Raji (cell line): ENCODE measurements around the gene IRF1.

Experiments used
- POLR2A ChIP-seq: IDR thresholded peaks from 2 replicates; pipeline ENCODE4 v1.6.1; 2011; ENCODE audit warnings: low read depth, low read length, control low read depth; ENCODE audit not compliant: insufficient read depth

The IRF1 gene, protein sequence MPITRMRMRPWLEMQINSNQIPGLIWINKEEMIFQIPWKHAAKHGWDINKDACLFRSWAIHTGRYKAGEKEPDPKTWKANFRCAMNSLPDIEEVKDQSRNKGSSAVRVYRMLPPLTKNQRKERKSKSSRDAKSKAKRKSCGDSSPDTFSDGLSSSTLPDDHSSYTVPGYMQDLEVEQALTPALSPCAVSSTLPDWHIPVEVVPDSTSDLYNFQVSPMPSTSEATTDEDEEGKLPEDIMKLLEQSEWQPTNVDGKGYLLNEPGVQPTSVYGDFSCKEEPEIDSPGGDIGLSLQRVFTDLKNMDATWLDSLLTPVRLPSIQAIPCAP

DNA sequence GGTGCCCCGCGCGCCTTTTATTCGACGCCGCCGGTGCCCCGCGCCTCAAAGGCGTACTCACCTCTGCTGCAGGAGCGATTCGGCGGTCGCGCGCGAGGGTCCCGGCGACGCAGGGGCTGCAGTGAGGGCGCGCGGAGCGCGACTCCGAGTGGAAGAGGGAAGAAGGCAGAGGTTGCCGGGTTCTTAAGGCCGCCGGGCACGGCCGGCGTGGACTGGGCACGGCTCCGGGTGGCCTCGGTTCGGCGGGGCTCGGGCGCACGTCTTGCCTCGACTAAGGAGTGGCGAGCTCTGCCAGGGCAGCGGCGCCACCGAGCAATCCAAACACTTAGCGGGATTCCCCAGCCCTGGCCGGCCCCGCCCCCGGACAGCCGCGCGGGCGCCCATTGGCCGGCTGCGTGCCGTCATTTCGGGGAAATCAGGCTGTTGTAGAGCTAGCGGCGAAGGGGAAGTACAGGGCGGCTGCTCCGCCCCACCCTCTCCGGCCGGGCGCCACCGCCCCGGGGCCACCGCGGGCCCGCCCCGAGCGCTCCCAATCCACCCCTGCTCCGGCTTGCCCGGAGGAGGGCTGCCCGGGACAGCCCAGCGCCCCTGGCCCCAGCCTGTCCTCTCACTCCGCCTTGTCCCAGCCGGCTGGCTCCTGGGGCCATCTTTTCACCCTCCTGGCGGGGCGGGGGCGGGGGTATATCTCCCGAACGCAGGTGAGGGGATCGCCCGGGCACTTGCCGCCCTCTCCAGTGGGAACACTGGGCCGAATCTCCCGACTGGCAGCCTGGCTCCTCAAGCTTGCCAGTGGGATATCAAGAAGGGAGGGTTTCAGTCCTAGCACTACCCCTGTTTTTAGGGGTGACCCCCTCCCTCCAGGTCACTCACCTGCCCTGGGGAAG, at the start of gene IRF1:
TSS of gene IRF1 (minus strand) at position 290 of the 884 bp plus-strand sequence. CDS start 1,295 bp downstream, outside the sequence.
- peak; percentile 97 for TF ChIP-seq POLR2A

DNA sequence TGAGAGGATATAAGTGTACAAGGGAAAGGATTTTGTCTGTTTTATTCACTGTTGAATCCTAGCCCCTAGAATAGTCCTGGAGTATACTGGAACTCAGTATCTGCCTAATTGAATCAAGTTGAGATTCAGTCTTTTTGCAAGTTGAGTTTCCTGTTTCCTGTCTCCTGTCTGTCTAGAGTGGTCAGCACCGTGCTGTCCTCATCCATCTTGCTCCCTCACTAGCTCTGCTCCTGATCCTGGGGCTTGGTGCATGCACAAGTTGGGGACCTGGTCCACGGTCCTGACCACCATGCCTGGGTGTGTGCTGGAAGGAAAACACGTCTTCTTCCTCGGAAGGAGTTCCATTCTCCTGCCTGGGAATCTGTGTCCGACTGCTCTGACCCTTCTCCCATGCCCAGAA, 49.6 kb upstream of the IRF1 start:
- TF ChIP-seq POLR2A = no peak

DNA sequence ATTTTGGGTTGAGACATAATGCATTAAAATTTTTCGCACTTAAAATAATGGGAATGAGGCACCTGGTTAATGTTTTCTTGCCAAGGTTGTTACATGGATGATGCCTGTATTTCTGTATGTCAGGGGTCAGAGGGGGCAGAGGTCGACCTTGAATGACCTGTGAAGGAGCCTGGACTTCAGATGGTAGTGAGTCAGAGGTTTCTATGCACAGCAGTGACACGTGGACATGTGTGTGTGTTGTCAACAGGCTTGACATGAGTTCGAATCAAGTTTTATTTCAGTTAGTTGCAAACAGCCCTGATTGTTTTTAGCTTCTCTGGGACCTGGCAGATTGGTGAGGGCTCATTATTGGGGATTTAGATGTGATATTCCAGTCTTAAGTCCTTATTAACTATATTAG, 49.1 kb upstream of the IRF1 start:
- no peak for TF ChIP-seq POLR2A

DNA sequence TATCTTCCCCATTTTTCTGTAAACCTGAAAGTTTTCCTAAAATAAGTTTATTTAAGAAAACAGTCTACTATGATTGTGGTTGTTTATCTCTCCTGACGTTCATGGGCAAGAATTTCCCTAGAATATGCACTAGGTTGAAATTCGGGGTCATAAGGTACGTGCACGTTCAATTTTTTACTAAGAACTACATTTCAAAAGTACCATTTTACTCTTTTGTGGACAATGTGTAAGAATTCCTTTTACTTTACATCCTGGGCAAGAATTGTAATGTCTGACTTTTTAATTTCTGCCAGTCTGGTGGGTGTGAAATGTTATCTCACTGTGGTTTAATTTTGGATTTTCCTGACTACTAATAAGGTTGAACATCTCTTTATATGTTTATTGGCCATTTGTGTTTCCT, 40.4 kb upstream of the IRF1 start:
- no peak for TF ChIP-seq POLR2A

DNA sequence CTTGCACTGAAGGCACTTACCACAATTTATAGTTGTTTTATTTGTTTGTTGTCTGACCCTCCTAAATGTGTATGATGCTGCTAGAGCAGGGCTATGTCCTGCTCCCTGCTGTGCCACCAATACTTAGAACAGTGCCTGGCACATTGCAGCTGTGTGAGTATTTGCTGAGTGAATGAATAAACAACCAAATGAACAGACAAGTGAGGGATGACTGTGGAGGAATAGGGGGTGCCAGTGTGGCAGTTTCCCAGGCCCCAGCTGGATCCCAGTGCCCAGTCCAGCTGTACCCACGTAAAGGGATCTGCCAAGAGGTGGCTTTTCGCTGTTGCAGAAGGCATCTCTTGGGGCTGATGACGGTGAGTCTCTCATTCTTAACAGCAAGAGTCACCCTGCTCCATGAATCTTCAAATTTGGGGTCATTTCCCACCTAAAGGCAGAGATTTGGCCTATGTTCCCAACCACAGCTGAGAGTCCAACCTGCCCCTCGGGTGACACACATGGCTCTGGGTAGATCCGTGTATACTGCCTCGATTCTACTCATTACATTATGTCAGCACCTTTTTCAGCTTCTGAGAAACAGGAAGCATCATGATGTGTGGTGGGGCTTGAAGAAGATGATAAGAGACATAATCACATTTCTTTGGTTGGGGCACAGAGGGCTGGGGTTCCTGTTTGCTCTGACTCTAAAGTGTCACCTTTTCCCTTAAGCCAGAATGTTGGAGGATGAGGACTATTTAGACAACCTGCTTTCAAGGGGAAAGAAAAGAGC, 38.5 kb upstream of the IRF1 start:
- TF ChIP-seq POLR2A = no peak

DNA sequence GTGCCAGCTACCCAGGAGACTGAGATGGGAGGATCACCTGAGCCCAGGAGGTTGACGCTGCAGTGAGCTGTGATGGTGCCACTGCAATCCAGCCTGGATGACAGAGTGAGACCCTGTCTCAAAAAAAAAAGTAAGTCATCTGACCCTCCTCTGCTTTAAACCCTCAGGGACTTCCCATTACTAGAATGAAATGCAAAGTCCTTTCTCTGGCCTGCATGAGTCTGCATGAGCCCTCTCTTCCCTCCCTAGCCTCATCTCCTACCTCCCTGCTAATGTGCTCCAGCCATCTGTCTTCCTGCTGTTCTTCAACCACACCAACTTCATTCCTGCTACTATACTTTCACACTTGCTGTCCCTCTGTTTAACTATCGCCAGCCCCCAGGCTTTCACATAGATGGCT, 37.4 kb upstream of the IRF1 start:
- TF ChIP-seq POLR2A = no peak

DNA sequence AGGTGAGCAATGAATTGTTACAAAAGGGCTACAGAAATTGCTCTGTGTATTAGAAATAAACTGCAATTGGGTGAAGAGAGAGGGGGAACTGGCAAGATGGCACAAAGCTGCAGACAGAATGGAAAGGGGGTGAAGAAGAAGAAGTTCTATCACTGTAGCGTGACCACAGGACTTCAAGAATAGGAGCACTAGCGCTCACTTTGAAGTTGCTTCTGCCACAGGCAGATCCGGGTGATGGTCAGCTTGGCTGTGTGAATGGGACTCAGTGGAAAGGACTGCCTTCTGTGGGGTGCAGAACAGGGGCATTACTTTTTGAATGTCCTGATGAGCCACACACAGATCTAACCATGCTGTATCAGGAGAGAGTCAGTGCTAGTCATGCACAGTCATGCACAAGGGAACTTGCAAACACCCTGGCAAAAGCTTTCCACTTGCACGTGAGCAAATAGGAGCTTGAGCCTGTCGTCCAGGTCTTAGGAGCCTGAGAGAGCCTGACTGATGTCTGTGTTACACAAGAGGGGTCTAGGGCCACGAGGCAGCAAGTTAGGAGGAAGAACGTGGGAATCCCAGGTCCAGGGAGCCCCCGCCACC, 36.5 kb upstream of the IRF1 start:
- no peak for TF ChIP-seq POLR2A

DNA sequence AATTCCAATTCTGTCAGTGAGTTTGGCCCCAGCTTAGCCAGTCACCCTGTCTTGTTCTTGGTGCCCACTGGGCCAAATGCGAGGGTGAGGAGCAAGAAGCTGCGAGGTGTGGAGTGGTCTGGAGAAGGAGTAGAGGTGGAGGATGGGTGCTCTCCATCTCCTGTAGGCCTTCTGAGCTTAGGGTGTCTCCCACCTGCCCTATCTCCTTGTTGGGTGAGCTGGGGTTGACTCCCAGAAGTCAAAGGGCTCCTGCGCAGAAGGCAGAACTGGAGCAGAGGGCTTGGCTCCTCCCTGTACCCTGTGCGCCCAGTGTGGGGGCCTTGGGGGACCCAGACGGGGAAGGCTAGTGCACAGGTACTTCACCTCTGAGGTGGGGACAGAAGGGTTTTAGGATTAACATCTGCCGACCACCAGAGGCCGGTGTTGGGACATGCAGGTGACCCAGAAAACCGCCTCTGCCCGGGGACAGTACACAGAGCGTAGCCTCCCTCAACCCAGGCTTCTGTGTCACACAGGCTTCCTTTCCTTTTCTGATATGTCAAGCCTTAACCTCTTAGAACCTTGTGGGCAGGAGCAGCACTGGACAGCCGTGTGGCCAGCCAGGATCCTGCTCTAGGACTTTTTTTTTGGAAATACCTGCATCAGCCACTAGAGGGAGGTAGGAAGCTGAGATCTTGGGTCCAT, 35.9 kb upstream of the IRF1 start:
- no peak for TF ChIP-seq POLR2A

DNA sequence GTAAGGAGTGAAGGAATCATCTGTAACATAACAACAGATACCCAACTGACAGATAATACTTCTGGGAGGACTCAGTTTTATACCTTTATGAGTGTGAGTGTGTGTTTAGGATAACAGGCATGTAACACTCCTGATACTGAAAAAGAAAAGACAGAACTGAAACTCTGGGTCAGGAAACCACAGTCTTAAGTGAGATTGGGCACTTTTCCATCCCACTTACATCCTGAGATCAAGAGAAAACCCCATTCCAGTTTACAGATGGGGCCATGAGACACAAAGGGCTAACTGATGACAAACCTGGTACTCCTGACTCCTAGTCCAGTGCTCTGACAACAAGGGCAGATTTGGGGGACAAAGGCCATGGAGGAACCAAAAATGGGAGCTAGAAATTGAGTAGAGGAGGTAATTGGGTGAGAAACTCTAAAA, 34.7 kb upstream of the IRF1 start:
- no peak for TF ChIP-seq POLR2A

DNA sequence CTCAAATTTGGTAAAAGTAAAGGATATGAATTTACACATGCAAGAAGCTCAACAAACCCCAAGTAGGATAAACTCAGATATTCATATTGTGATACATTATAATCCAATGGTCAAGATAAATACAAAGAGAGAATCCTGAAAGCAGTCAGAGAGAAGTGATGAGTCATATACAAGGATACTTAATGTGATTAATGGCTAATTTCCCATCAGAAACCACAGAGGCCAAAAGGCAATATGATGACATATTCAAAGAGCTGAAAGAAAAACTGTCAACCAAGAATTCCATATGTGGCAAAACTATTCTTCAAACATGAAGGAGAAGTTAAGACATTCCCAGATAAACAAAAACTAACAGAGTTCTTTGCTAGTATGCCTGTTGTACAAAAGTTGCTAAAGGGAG, 19.5 kb upstream of the IRF1 start:
- no peak for TF ChIP-seq POLR2A

DNA sequence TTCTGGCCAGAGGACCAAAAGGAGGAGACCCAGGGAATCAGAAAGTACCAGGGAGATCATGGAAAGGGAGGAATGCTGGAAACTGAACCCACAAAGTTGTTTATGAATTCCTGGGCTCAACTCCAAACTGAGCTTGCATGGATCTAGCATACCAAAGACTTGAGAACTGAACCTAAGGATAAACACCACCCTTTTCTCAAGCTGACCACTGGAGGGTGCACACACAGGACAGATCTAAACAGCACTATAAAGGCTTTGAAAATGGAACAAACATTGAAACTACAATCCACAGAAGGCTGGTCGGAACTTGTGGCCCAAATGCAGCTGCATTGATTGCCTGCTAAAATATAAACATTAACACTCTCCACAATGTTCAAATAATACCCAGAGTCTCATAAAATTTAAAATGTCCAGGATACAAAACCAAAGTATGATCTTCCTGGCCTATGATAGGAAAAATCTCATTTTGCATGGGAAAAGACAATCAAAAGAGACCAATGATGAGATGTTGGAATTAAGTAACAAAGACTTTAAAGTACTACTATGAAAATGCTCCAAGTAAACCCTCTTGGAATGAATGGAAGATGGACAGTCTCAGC, 15.6 kb upstream of the IRF1 start:
- TF ChIP-seq POLR2A = no peak

DNA sequence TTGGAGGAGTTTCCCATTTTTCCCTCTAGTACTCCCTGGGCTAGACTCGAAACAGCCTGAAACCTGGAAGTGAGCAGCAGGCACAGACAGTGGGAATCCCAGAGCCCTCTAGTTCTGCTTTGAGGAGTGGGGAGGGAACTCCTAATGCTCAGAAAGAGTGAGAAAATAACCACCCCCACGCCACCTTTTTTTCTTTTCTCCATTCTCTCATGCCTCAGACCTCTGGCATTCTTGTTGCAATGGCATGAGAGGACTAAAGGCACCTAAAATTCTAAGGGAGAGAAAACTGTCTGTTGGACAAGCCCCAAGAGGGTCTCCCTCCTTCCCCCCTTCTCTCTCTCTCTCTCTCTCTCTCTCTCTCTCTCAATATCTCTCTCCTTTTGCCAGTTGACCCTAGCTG, 15.1 kb upstream of the IRF1 start:
- no peak for TF ChIP-seq POLR2A

DNA sequence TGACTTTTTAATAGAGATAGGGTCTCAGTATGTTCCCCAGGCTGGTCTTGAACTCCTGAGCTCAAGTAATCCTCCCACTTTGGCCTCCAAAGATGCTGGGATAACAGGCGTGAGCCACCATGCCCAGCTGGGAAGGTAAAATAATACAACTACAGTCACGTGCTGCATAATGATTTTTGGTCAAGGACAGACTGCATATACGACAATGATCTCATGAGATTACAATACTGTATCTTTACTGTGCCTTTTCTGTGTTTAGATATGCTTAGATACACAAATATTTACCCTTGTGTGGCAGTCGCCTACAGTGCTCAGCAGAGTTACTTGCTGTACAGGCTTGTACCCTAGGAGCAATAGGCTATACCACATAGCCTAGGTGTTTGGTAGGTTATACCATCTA, 14.2 kb upstream of the IRF1 start:
- TF ChIP-seq POLR2A = no peak

DNA sequence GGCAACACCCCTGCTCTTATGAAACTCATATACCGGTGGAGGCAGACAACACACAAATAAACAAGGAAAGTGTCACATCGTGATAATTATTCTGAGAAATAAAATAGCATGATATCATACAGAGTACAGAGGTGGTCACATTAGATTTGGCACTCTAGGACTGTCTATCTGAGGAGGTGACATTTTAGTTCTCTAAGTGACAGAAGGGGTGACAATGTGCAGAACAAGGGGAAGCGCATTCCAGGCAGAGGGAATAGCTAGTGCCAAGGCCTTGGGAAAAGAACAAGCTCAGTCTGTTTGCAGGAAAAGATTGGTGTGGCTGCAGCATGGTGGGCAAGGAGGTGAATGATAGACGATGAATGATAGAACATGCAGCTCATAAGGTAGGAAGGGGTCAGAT, 12.7 kb upstream of the IRF1 start:
- no peak for TF ChIP-seq POLR2A
